ENCODE data around the gene ADAMTS2.

The ADAMTS2 gene

GRCh38 chr5:179323026-179323870 lies 22.0 kb downstream of the ADAMTS2 start:
- Histone ChIP-seq H3K14ac (ENCODE audit: low read length in 2 of 2) (peak overlapping the region in 1 of 2 experiments; percentile 22), H2BK5ac (ENCODE audit: low read depth, low read length, poor library complexity, severe bottlenecking) (no peak overlapping the region), H3K79me1 (replicated peaks; ENCODE audit: low read length, poor library complexity, severe bottlenecking) (no peaks in the 10 kb centered on the region), H3K18ac (ENCODE audit: low read depth in 1 of 2, low read length in 2 of 2) (peak overlapping the region in 1 of 2 experiments; percentile 80), H4K91ac (ENCODE audit: low read length) (no peak overlapping the region), H2BK15ac (ENCODE audit: low read depth, poor library complexity, severe bottlenecking) (no peak overlapping the region), H3K23ac (ENCODE audit: low read length in 2 of 2) (no peak overlapping the region), H2BK12ac (ENCODE audit: low read length in 2 of 2) (no peak overlapping the region), H4K8ac (ENCODE audit: low read length) (no peak overlapping the region), H3K36me3 (ENCODE audit: control insufficient read depth in 1 of 2, insufficient read depth in 2 of 2, low read depth in 1 of 2, low read length in 2 of 2) (peaks cover 0 to 3% of the 10 kb centered on the region in 2 experiments), H2AFZ (ENCODE audit: low read depth, low read length) (no peak overlapping the region), H3K27me3 (ENCODE audit: control insufficient read depth in 1 of 2, insufficient read depth in 1 of 2, low read length in 2 of 2) (no peaks in the 10 kb centered on the region), H3K4me2 (ENCODE audit: low read length, poor library complexity, severe bottlenecking) (no peak overlapping the region), H3K27ac (ENCODE audit: low read length, poor library complexity, severe bottlenecking) (no peak overlapping the region), H3K4me1 (ENCODE audit: control insufficient read depth, insufficient read depth, low read depth, low read length) (no peaks in the 10 kb centered on the region), H2BK120ac (ENCODE audit: low read depth, low read length) (peak overlapping the region; percentile 15), H2AK5ac (ENCODE audit: low read length, severe bottlenecking) (no peak overlapping the region), H3K9ac (ENCODE audit: low read length) (no peak overlapping the region), H3K4ac (ENCODE audit: low read depth in 1 of 2, low read length in 2 of 2) (no peak overlapping the region), H3K9me3 (ENCODE audit: control insufficient read depth, low read length) (no peaks in the 10 kb centered on the region), H3K4me3 (ENCODE audit: insufficient read depth in 1 of 2, low read depth in 1 of 2, low read length in 2 of 2) (no peak overlapping the region)
- 73% methylated on average over 11 of the region's 11 CpGs for WGBS
- DNase-seq: no peak

GRCh38 chr5:179322071-179323025 lies 22.9 kb downstream of the ADAMTS2 start:
- Histone ChIP-seq H3K27ac (ENCODE audit: low read length, poor library complexity, severe bottlenecking) (no peak overlapping the region), H3K9ac (ENCODE audit: low read length) (no peak overlapping the region), H2BK12ac (ENCODE audit: low read length in 2 of 2) (peak overlapping the region in 1 of 2 experiments; percentile 57), H3K27me3 (ENCODE audit: control insufficient read depth in 1 of 2, insufficient read depth in 1 of 2, low read length in 2 of 2) (no peaks in the 10 kb centered on the region), H3K4me1 (ENCODE audit: control insufficient read depth, insufficient read depth, low read depth, low read length) (no peaks in the 10 kb centered on the region), H3K4ac (ENCODE audit: low read depth in 1 of 2, low read length in 2 of 2) (no peak overlapping the region), H4K91ac (ENCODE audit: low read length) (no peak overlapping the region), H3K18ac (ENCODE audit: low read depth in 1 of 2, low read length in 2 of 2) (peak overlapping the region in 1 of 2 experiments; percentile 80), H2AFZ (ENCODE audit: low read depth, low read length) (no peak overlapping the region), H3K36me3 (ENCODE audit: control insufficient read depth in 1 of 2, insufficient read depth in 2 of 2, low read depth in 1 of 2, low read length in 2 of 2) (peaks cover 0 to 3% of the 10 kb centered on the region in 2 experiments), H2AK5ac (ENCODE audit: low read length, severe bottlenecking) (no peak overlapping the region), H3K79me1 (replicated peaks; ENCODE audit: low read length, poor library complexity, severe bottlenecking) (no peaks in the 10 kb centered on the region), H4K8ac (ENCODE audit: low read length) (no peak overlapping the region), H2BK15ac (ENCODE audit: low read depth, poor library complexity, severe bottlenecking) (peak overlapping the region; percentile 62), H3K23ac (ENCODE audit: low read length in 2 of 2) (no peak overlapping the region), H3K4me2 (ENCODE audit: low read length, poor library complexity, severe bottlenecking) (no peak overlapping the region), H2BK5ac (ENCODE audit: low read depth, low read length, poor library complexity, severe bottlenecking) (no peak overlapping the region), H3K14ac (ENCODE audit: low read length in 2 of 2) (peak overlapping the region in 1 of 2 experiments; percentile 5), H3K4me3 (ENCODE audit: insufficient read depth in 1 of 2, low read depth in 1 of 2, low read length in 2 of 2) (no peak overlapping the region), H3K9me3 (ENCODE audit: control insufficient read depth, low read length) (no peaks in the 10 kb centered on the region), H2BK120ac (ENCODE audit: low read depth, low read length) (no peak overlapping the region)
- 91% methylated on average over 32 of the region's 32 CpGs for WGBS
- DNase-seq: no peak

- peak overlapping the region in 1 of 2 experiments; percentile 46 for H3K23ac ChIP-seq (ENCODE audit: low read length in 2 of 2)
- H3K4me2 ChIP-seq (ENCODE audit: low read length, poor library complexity, severe bottlenecking): no peak overlapping the region
- H3K9ac ChIP-seq (ENCODE audit: low read length): no peak overlapping the region
- no peak overlapping the region for H4K8ac ChIP-seq (ENCODE audit: low read length)
- peaks cover 0 to 3% of the 10 kb centered on the region in 2 experiments for H3K36me3 ChIP-seq (ENCODE audit: control insufficient read depth in 1 of 2, insufficient read depth in 2 of 2, low read depth in 1 of 2, low read length in 2 of 2)
- WGBS: 92% methylated on average over 12 of the region's 13 CpGs
- H2AK5ac ChIP-seq (ENCODE audit: low read length, severe bottlenecking): no peak overlapping the region
- H3K18ac ChIP-seq (ENCODE audit: low read depth in 1 of 2, low read length in 2 of 2): peak overlapping the region in 1 of 2 experiments; percentile 86
- H3K4ac ChIP-seq (ENCODE audit: low read depth in 1 of 2, low read length in 2 of 2): no peak overlapping the region
- H3K9me3 ChIP-seq (ENCODE audit: control insufficient read depth, low read length): no peaks in the 10 kb centered on the region
- DNase-seq: no peak
- H3K14ac ChIP-seq (ENCODE audit: low read length in 2 of 2): peak overlapping the region in 1 of 2 experiments; percentile 90
- H3K4me3 ChIP-seq (ENCODE audit: insufficient read depth in 1 of 2, low read depth in 1 of 2, low read length in 2 of 2): no peak overlapping the region
- no peak overlapping the region for H2BK15ac ChIP-seq (ENCODE audit: low read depth, poor library complexity, severe bottlenecking)
- H2BK120ac ChIP-seq (ENCODE audit: low read depth, low read length): peak overlapping the region; percentile 19
- H3K4me1 ChIP-seq (ENCODE audit: control insufficient read depth, insufficient read depth, low read depth, low read length): no peaks in the 10 kb centered on the region
- H2BK12ac ChIP-seq (ENCODE audit: low read length in 2 of 2): peak overlapping the region in 1 of 2 experiments; percentile 29
- no peak overlapping the region for H2AFZ ChIP-seq (ENCODE audit: low read depth, low read length)
- H3K27ac ChIP-seq (ENCODE audit: low read length, poor library complexity, severe bottlenecking): no peak overlapping the region
- H4K91ac ChIP-seq (ENCODE audit: low read length): peak overlapping the region; percentile 74
- H3K79me1 ChIP-seq (replicated peaks; ENCODE audit: low read length, poor library complexity, severe bottlenecking): no peaks in the 10 kb centered on the region
- H2BK5ac ChIP-seq (ENCODE audit: low read depth, low read length, poor library complexity, severe bottlenecking): no peak overlapping the region
- no peaks in the 10 kb centered on the region for H3K27me3 ChIP-seq (ENCODE audit: control insufficient read depth in 1 of 2, insufficient read depth in 1 of 2, low read length in 2 of 2)
Observed at GRCh38 chr5:179321206-179321987, 23.9 kb downstream of the ADAMTS2 start.
